Fibroblast of lung (primary cell): ENCODE results near the gene NHSL1. TPM values are rescaled to one million over a fixed set of nuclear protein-coding genes. Genes with fewer than 3 reads are reported as not detected.

ENCODE experiments used
- DNase-seq, 2 donors: peaks; one replicate each; pipeline versions ENCODE4 v3.0.0 to v3.0.0-alpha.2; 2010; ENCODE audit warnings: low read depth in 2 of 2
- H2AFZ ChIP-seq: 2 replicates; pipeline ENCODE4 v1.5.1; 2012; ENCODE audit warnings: low read length, control low read depth, inconsistent platforms
- H3K27ac ChIP-seq: 2 replicates; pipeline ENCODE4 v1.5.1; 2011; ENCODE audit warnings: low read length, control low read depth; ENCODE audit not compliant: insufficient read depth
- H3K27me3 ChIP-seq: 2 replicates; pipeline ENCODE4 v1.5.1; 2011; ENCODE audit warnings: mild to moderate bottlenecking, low read length; ENCODE audit not compliant: control insufficient read depth, insufficient read depth
- H3K36me3 ChIP-seq: 2 replicates; pipeline ENCODE4 v1.5.1; 2011; ENCODE audit warnings: low read length; ENCODE audit not compliant: control insufficient read depth, insufficient read depth
- H3K4me1 ChIP-seq: 2 replicates; pipeline ENCODE4 v1.5.1; 2011; ENCODE audit warnings: low read length; ENCODE audit not compliant: control insufficient read depth, insufficient read depth; ENCODE audit errors: extremely low read depth
- H3K4me2 ChIP-seq: 2 replicates; pipeline ENCODE4 v1.5.1; 2011; ENCODE audit warnings: low read length, control low read depth; ENCODE audit not compliant: insufficient read depth; ENCODE audit errors: extremely low read depth
- H3K4me3 ChIP-seq, 4 experiments: fragments of 200-600 bp in 1 of 4; sonication (generic) in 1 of 4; replicated peaks in 1 of 4; 2 replicates each; pipeline ENCODE4 v1.5.1; 2011 to 2016; ENCODE audit warnings: low read length in 4 of 4, low read depth in 3 of 4, mild to moderate bottlenecking in 3 of 4, control low read depth in 2 of 4, inconsistent platforms in 1 of 4, mixed read lengths in 1 of 4; ENCODE audit not compliant: insufficient read depth in 1 of 4; ENCODE audit errors: control extremely low read depth in 1 of 4
- H3K79me2 ChIP-seq: 2 replicates; pipeline ENCODE4 v1.5.1; 2012; ENCODE audit warnings: mild to moderate bottlenecking, low read length, inconsistent platforms; ENCODE audit not compliant: control insufficient read depth, insufficient read depth
- H3K9ac ChIP-seq: 2 replicates; pipeline ENCODE4 v1.5.1; 2011; ENCODE audit warnings: mild to moderate bottlenecking, low read length, control low read depth; ENCODE audit not compliant: insufficient read depth
- H3K9me3 ChIP-seq: 2 replicates; pipeline ENCODE4 v1.5.1; 2012; ENCODE audit warnings: low read depth, low read length; ENCODE audit not compliant: control insufficient read depth, insufficient read depth
- H4K20me1 ChIP-seq: 2 replicates; pipeline ENCODE4 v1.5.1; 2011; ENCODE audit warnings: low read length; ENCODE audit not compliant: control insufficient read depth, insufficient read depth; ENCODE audit errors: extremely low read depth
- CTCF ChIP-seq, 2 donors: IDR thresholded peaks in 1 of 2; conservative IDR thresholded peaks in 1 of 2; 1 replicate in 1 of 2; 2 replicates in 1 of 2; pipeline ENCODE4 v1.5.1; 2011 to 2012; ENCODE audit warnings: low read length in 2 of 2, control low read depth in 1 of 2, inconsistent platforms in 1 of 2, low read depth in 1 of 2, mild to moderate bottlenecking in 1 of 2
- EZH2 ChIP-seq: IDR thresholded peaks from 2 replicates; pipeline ENCODE4 v1.5.1; 2012; ENCODE audit warnings: low read length, control low read depth, mild to moderate bottlenecking; ENCODE audit errors: missing control alignments
- polyA plus RNA-seq, 2 donors: library from polyadenylated mRNA; depleted of rRNA in 1 of 2; stranded (reverse) in 1 of 2; unstranded in 1 of 2; fragments of >200 nt; gene quantifications; 2 replicates each; pipeline ENCODE4 v1.2.1, GENCODE V29; 2011 to 2012; ENCODE audit warnings: missing spikeins in 1 of 2
- total RNA-seq: library from RNA; depleted of rRNA; stranded (reverse); fragments of >200 nt; gene quantifications from 2 replicates; pipeline ENCODE4 v1.2.1, GENCODE V29; 2014

NHSL1 gene
- total and polyA plus RNA-seq, 2 donors (not counting 1 experiment from before 2014, with no cell fraction given): 9.5 to 10.6 TPM

GRCh38 chr6:138518054-138518453 lies 18.8 kb upstream of the NHSL1 start:
- Histone ChIP-seq H3K9me3 (no peaks in the 10 kb centered on the region), H3K36me3 (peaks cover 1% of the 10 kb centered on the region), H4K20me1 (peaks cover 2% of the 10 kb centered on the region), H3K79me2 (peaks cover 1% of the 10 kb centered on the region), H3K4me2 (no peak overlapping the region), H3K4me1 (no peaks in the 10 kb centered on the region), H3K27ac (no peak overlapping the region), H2AFZ (no peak overlapping the region), H3K4me3 (no peak overlapping the region), H3K9ac (no peak overlapping the region), H3K27me3 (no peaks in the 10 kb centered on the region)
- TF ChIP-seq CTCF (conservative IDR thresholded peaks at IDR 0.05 in 1 of 2, IDR thresholded peaks at IDR 0.05 in 1 of 2; ENCODE audit: low read depth in 1 of 2, low read length in 2 of 2) (no peak), EZH2 (no peak)
- DNase-seq: no peak

DNA sequence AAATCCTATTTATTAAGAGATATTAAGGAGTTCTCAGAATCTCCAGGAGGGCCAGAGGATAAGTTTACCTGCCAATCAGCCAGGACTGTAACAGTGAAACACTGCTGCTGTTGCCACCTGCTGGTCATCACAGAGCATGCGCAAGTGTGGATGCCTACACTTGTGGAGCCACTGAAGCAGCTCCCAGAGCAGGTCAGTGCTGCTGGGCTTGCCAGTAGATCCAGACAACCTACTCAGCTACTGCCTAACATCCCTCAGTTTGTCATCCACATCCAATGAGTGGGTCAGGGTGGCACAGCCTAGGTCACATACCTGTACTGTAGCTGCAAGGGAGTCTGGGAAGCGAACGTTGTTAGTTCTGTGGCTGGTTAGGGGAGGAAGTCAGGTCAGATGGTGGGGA lies 18.3 kb upstream of the NHSL1 start:
- Histone ChIP-seq H3K4me1 (no peaks in the 10 kb centered on the region), H3K27me3 (no peaks in the 10 kb centered on the region), H2AFZ (no peak overlapping the region), H3K4me2 (no peak overlapping the region), H3K4me3 (no peak overlapping the region), H3K79me2 (peaks cover 1% of the 10 kb centered on the region), H3K27ac (no peak overlapping the region), H3K36me3 (peaks cover 1% of the 10 kb centered on the region), H3K9me3 (no peaks in the 10 kb centered on the region), H4K20me1 (peaks cover 2% of the 10 kb centered on the region), H3K9ac (no peak overlapping the region)
- TF ChIP-seq EZH2 (no peak), CTCF (conservative IDR thresholded peaks at IDR 0.05 in 1 of 2, IDR thresholded peaks at IDR 0.05 in 1 of 2; ENCODE audit: low read depth in 1 of 2, low read length in 2 of 2) (peak; percentile 51 to 83)
- peak; percentile 27 to 46 for DNase-seq

- Histone ChIP-seq H3K27me3 (no peaks in the 10 kb centered on the region), H3K79me2 (peaks cover 1% of the 10 kb centered on the region), H4K20me1 (peaks cover 2% of the 10 kb centered on the region), H3K36me3 (peaks cover 1% of the 10 kb centered on the region), H3K4me2 (no peak overlapping the region), H3K9me3 (no peaks in the 10 kb centered on the region), H3K27ac (no peak overlapping the region), H3K4me3 (no peak overlapping the region), H2AFZ (no peak overlapping the region), H3K4me1 (no peaks in the 10 kb centered on the region), H3K9ac (no peak overlapping the region)
- TF ChIP-seq CTCF (conservative IDR thresholded peaks at IDR 0.05 in 1 of 2, IDR thresholded peaks at IDR 0.05 in 1 of 2; ENCODE audit: low read depth in 1 of 2, low read length in 2 of 2) (no peak), EZH2 (no peak)
- no peak for DNase-seq
Observed at GRCh38 chr6:138515657-138516248, 16.5 kb upstream of the NHSL1 start.
